B cell (primary cell): Measurements from ENCODE around the gene PHC3.

Experiments
- EZH2 ChIP-seq: IDR thresholded peaks from 2 replicates; pipeline ENCODE4 v1.6.1; 2012; ENCODE audit warnings: borderline replicate concordance, low read depth, mild to moderate bottlenecking, moderate library complexity, low read length; ENCODE audit not compliant: insufficient read depth, poor library complexity, severe bottlenecking
- TF ChIP-seq, protein P1 (sequence below): fragments of 200-600 bp; IDR thresholded peaks from one replicate; pipeline ENCODE4 v1.8.0; 2022; ENCODE audit warnings: antibody characterized with exemption, mild to moderate bottlenecking

- TF ChIP-seq, protein P1, sequence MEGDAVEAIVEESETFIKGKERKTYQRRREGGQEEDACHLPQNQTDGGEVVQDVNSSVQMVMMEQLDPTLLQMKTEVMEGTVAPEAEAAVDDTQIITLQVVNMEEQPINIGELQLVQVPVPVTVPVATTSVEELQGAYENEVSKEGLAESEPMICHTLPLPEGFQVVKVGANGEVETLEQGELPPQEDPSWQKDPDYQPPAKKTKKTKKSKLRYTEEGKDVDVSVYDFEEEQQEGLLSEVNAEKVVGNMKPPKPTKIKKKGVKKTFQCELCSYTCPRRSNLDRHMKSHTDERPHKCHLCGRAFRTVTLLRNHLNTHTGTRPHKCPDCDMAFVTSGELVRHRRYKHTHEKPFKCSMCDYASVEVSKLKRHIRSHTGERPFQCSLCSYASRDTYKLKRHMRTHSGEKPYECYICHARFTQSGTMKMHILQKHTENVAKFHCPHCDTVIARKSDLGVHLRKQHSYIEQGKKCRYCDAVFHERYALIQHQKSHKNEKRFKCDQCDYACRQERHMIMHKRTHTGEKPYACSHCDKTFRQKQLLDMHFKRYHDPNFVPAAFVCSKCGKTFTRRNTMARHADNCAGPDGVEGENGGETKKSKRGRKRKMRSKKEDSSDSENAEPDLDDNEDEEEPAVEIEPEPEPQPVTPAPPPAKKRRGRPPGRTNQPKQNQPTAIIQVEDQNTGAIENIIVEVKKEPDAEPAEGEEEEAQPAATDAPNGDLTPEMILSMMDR = no peak
- no peak for TF ChIP-seq EZH2
Observed at GRCh38 chr3:170145278-170145677, 36.3 kb downstream of the PHC3 start.
